Panc1 (cell line): ENCODE data around the gene PLEKHG5.

Experiments used
- CTCF ChIP-seq: fragments of 450-650 bp; IDR thresholded peaks from 2 replicates; pipeline ENCODE4 v1.5.1; 2017; ENCODE audit warnings: mild to moderate bottlenecking
- TF ChIP-seq, protein P1 (sequence below), 2 experiments: IDR thresholded peaks; 2 replicates each; pipeline ENCODE4 v1.6.1; 2011 to 2012; ENCODE audit warnings: low read depth in 2 of 2, control low read depth in 1 of 2, low read length in 1 of 2, mild to moderate bottlenecking in 1 of 2, moderate library complexity in 1 of 2; ENCODE audit not compliant: insufficient read depth in 1 of 2

DNA sequence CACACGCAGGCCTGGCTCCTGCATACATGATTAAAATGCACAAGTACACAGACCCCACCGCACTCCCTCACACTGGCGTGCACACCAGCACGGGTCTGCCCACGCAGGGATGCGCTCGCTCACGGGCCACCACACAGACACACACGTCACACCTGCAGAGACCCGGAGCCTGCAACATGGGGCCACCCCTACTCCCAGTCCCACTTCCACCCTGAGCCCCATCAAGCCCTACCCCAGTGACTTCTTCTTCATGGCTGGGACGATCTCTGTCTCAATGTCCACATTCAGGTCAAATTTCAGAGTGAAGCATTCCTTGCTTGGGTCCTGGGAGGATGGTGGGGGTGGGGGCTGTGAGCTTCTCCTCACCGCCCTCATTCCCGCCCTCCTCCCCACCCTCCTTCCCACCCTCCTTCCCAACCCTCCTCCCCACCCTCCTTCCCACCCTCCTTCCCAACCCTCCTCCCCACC is 16.6 kb downstream of the PLEKHG5 start:
- TF ChIP-seq, protein P1, sequence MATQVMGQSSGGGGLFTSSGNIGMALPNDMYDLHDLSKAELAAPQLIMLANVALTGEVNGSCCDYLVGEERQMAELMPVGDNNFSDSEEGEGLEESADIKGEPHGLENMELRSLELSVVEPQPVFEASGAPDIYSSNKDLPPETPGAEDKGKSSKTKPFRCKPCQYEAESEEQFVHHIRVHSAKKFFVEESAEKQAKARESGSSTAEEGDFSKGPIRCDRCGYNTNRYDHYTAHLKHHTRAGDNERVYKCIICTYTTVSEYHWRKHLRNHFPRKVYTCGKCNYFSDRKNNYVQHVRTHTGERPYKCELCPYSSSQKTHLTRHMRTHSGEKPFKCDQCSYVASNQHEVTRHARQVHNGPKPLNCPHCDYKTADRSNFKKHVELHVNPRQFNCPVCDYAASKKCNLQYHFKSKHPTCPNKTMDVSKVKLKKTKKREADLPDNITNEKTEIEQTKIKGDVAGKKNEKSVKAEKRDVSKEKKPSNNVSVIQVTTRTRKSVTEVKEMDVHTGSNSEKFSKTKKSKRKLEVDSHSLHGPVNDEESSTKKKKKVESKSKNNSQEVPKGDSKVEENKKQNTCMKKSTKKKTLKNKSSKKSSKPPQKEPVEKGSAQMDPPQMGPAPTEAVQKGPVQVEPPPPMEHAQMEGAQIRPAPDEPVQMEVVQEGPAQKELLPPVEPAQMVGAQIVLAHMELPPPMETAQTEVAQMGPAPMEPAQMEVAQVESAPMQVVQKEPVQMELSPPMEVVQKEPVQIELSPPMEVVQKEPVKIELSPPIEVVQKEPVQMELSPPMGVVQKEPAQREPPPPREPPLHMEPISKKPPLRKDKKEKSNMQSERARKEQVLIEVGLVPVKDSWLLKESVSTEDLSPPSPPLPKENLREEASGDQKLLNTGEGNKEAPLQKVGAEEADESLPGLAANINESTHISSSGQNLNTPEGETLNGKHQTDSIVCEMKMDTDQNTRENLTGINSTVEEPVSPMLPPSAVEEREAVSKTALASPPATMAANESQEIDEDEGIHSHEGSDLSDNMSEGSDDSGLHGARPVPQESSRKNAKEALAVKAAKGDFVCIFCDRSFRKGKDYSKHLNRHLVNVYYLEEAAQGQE (IDR thresholded peaks at IDR 0.05; ENCODE audit: insufficient read depth in 1 of 2, low read depth in 2 of 2, low read length in 1 of 2): no peak
- no peak for TF ChIP-seq CTCF
